Osteocyte (in vitro differentiated cells): ENCODE measurements around the gene ATG16L2. TPM values are rescaled to one million over a fixed set of nuclear protein-coding genes. Genes with fewer than 3 reads are reported as not detected.

ENCODE experiments used
- DNase-seq: peaks from one replicate; pipeline ENCODE4 v3.0.0; 2021; ENCODE audit warnings: mixed read lengths; ENCODE audit not compliant: unreplicated experiment; ENCODE audit errors: extremely low spot score
- H3K27ac Mint-ChIP-seq: one replicate; pipeline ENCODE4 v1.8.0; 2021; ENCODE audit warnings: mild to moderate bottlenecking, mixed read lengths; ENCODE audit not compliant: unreplicated experiment
- H3K27me3 Mint-ChIP-seq: one replicate; pipeline ENCODE4 v1.8.0; 2021; ENCODE audit warnings: mixed read lengths; ENCODE audit not compliant: unreplicated experiment
- H3K36me3 Mint-ChIP-seq: one replicate; pipeline ENCODE4 v1.8.0; 2021; ENCODE audit warnings: mixed read lengths; ENCODE audit not compliant: unreplicated experiment
- H3K4me1 Mint-ChIP-seq: one replicate; pipeline ENCODE4 v1.8.0; 2021; ENCODE audit warnings: mixed read lengths; ENCODE audit not compliant: unreplicated experiment
- H3K4me3 Mint-ChIP-seq: one replicate; pipeline ENCODE4 v1.8.0; 2021; ENCODE audit warnings: mild to moderate bottlenecking, moderate library complexity, mixed read lengths; ENCODE audit not compliant: unreplicated experiment
- H3K9me3 Mint-ChIP-seq: one replicate; pipeline ENCODE4 v1.8.0; 2021; ENCODE audit warnings: mixed read lengths; ENCODE audit not compliant: unreplicated experiment
- total RNA-seq: library from RNA; stranded (reverse); gene quantifications from 2 replicates; pipeline ENCODE4 v1.2.1, GENCODE V29; 2021
- TF ChIP-seq, protein P1 (sequence below): fragments of 200-600 bp; sonication (generic); IDR thresholded peaks from 2 replicates; pipeline ENCODE4 v1.5.0; 2021; ENCODE audit warnings: antibody characterized with exemption, mild to moderate bottlenecking, moderate library complexity

The ATG16L2 gene
- total RNA-seq, 1 donor from 2014 or later: 17.1 TPM

DNA sequence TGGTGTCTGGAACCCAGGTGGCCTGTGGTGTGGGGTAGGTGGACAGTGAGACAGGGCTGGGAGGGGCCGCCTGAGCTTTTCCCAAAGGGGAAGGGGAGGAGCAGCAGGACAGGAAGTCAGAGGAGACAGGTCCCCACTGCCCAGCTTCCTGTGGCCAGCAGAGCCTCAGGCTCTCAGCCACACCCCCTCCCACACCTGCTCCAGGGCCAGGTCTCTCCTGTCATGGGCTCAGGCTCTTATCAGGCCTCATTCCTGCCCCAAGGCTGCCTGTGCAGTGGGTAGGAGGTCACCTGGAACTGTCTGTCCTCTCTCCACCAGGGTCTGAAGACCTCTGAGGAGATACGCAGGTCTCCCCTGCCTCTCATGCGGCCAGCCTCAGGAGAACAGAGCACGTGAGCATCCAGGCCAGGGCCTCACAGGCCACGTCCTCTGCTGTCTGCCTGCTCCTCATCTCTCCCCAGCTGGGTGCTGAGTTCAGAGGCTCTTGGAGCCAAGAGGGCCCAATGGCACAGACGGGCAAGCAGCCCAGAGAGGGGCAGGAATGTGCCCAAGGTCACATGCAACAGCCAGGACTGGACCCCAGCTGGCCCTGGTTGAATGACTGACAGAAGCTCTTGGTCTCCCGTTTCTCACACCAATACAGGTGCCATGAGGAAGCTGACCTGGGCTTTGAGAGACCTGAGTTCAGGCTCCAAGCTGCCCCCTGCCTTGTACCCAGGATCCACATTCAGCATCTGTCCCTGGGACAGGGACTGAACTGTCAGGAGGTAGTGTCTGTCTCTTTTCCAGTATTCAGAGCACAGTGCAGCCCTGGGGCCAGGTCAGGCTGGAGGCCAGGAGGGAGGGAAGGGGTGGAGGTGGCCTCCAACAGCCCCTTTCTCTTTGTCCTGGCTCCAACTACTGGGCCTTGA, 37.1 kb upstream of the ATG16L2 start:
- TF ChIP-seq, protein P1, sequence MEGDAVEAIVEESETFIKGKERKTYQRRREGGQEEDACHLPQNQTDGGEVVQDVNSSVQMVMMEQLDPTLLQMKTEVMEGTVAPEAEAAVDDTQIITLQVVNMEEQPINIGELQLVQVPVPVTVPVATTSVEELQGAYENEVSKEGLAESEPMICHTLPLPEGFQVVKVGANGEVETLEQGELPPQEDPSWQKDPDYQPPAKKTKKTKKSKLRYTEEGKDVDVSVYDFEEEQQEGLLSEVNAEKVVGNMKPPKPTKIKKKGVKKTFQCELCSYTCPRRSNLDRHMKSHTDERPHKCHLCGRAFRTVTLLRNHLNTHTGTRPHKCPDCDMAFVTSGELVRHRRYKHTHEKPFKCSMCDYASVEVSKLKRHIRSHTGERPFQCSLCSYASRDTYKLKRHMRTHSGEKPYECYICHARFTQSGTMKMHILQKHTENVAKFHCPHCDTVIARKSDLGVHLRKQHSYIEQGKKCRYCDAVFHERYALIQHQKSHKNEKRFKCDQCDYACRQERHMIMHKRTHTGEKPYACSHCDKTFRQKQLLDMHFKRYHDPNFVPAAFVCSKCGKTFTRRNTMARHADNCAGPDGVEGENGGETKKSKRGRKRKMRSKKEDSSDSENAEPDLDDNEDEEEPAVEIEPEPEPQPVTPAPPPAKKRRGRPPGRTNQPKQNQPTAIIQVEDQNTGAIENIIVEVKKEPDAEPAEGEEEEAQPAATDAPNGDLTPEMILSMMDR: no peak
- Mint-ChIP-seq H3K4me1 (peaks cover 38% of the 10 kb centered on the region), H3K4me3 (no peak overlapping the region), H3K36me3 (no peaks in the 10 kb centered on the region), H3K27ac (no peak overlapping the region), H3K27me3 (no peaks in the 10 kb centered on the region), H3K9me3 (no peaks in the 10 kb centered on the region)
- DNase-seq: no peak

DNA sequence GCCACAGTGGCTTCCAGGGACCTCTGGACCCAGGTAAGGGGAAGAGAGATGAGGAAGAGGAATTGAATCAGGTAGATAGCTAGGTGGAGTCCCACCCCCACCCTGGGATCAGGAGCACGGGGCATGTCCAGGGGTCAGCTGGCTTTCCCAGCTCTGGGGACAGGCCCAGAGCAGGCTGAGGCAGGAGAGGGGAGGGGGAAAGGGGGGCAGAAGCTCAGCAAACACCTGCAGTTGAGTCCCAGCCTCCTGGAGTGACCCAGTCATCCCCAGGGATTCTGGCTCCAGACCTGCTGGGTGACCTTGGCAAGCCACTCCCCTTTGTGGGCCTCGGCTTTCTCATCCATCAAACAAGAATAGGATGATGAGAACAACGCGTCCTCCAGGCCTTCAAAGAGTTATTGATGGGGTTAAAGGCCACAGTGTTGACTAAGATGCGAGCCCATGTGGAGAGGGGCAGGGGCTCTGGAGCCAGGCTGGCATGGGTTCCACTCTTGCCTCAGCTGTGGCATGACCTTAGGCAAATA, 36.4 kb upstream of the ATG16L2 start:
- Mint-ChIP-seq H3K9me3 (no peaks in the 10 kb centered on the region), H3K27me3 (no peaks in the 10 kb centered on the region), H3K4me3 (no peak overlapping the region), H3K36me3 (no peaks in the 10 kb centered on the region), H3K4me1 (peaks cover 35% of the 10 kb centered on the region), H3K27ac (no peak overlapping the region)
- no peak for DNase-seq
- TF ChIP-seq, protein P1: no peak

DNA sequence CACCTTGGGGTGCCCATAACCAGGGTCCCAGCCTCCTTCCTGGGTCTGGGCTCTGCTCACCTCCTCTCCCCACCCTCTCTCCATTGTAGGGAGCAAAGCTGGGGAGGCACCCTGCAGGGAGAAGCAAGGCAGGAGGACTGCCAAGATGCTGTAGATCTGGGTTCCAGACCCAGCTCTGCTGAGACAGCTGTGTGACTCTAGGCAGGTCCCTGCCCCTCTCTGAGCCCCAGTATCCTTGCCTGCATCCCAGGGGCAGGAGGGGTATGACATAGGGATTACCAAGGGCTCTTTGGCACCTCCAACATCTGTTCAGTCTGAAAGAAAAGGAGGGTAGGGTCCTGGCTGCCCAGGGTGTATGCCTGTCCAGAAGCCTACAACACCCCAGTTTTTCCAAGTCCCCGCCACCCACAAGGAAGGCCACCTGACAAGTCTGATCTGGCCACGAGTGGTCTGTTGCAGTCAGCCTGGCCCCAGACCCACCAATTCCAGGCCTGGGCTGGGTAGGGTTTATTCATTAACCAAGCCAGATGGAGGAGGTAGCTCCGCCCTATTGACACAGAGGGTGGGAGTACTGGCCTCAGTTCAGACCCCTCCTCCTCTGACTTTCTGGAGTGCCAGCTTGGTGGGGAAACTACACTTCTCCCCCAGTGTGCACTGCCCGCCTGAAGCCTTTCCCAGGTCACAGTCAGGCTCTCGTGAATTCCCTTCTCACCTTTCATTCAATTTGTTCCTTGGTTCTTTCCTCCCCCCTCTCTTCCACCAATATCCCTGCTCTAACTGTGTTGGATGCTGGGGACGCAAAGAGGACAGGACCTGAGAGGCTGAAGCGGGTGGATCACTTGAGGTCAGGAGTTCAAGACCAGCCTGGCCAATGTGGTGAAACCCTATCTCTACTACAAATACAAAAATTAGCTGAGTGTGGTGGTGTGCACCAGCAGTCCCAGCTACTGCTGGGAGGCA, 35.4 kb upstream of the ATG16L2 start:
- Mint-ChIP-seq H3K9me3 (no peaks in the 10 kb centered on the region), H3K27me3 (no peaks in the 10 kb centered on the region), H3K27ac (no peak overlapping the region), H3K4me3 (no peak overlapping the region), H3K4me1 (peaks cover 25% of the 10 kb centered on the region), H3K36me3 (no peaks in the 10 kb centered on the region)
- TF ChIP-seq, protein P1: no peak
- no peak for DNase-seq

DNA sequence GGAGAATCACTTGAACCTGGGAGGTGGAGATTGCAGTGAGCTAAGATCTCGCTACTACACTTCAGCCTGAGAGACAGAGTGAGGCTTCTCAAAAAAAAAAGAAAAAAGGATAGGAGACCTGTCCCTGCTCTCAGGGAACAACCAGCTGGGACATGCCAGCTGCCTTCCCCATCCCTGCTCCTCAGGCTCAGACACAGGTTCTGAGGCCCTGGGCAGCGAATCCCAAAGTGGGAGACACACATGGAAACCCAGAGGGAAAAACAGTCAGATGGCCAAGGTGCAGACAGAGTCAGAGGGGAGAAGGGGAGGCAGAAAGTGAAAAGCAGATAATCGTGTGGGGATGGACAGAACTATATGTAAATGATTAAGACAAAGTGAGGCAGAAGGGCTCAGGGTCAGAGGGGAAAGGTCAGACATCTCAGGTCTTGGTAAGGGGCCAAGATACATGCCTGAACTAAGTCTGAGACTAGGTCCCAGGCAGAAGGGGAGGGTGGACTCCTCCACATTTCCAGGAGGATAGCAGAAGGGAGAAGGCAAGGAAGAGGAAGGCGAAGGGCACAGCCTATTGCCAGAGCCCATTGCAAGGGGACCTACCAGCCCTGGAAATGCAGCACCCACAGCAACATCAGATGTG, 34.6 kb upstream of the ATG16L2 start:
- no peaks in the 10 kb centered on the region for H3K27me3 Mint-ChIP-seq
- H3K27ac Mint-ChIP-seq: no peak overlapping the region
- TF ChIP-seq, protein P1: no peak
- H3K36me3 Mint-ChIP-seq: no peaks in the 10 kb centered on the region
- no peak for DNase-seq
- no peaks in the 10 kb centered on the region for H3K9me3 Mint-ChIP-seq
- H3K4me1 Mint-ChIP-seq: peaks cover 22% of the 10 kb centered on the region
- H3K4me3 Mint-ChIP-seq: peak overlapping the region; percentile 11
